Heart left ventricle (tissue), 13 donors: ENCODE results near the gene CTCF.

Experiments
- POLR2A ChIP-seq, 2 donors: fragments of 450-650 bp; IDR thresholded peaks; one replicate each; pipeline ENCODE4 v1.6.1; 2017; ENCODE audit warnings: antibody characterized with exemption in 2 of 2, mild to moderate bottlenecking in 2 of 2, moderate library complexity in 2 of 2
- TF ChIP-seq, protein P1 (sequence below), 12 donors: fragments of 200-600 bp; sonication (generic) in 4 of 12; IDR thresholded peaks; one replicate each; pipeline versions ENCODE4 v1.5.0 to v1.8.0; 2018 to 2022; ENCODE audit warnings: antibody characterized with exemption in 12 of 12, mild to moderate bottlenecking in 5 of 12
- donor health status: ischemic (EF 13 %, LVEDD 7.1; RV severe dilation, severe dysfunction).
- donor health status: DM: no; HTN: yes; CAD: no.
- donor health status: DM: no; HTN: no; CAD: no.
- donor health status: ischemic (EF 25% LVEDD 6.9; RV normal size, moderate dysfunction).
- donor health status: ischemic (EF 25% LVEDD 5.7; RV mildly dilated, moderate dysfunction).
- donor health status: ischemic (EF 35%, LVEDD 5.7; RV mildly dilated, moderate dysfunction).
- donor health status: nonischemic (EF 11% LVEDD 7.7; RV severe dilation, severe dysfunction).
- donor health status: DM: yes; HTN: yes; CAD: no.
- donor health status: PGD.
- donor health status: ischemic (EF 29% LVEDD 5.4; RV normal size, mild dysfunction).
- donor health status: nonischemic (EF 23%, LVEDD 6.1; RV moderate dilation, normal function).

DNA sequence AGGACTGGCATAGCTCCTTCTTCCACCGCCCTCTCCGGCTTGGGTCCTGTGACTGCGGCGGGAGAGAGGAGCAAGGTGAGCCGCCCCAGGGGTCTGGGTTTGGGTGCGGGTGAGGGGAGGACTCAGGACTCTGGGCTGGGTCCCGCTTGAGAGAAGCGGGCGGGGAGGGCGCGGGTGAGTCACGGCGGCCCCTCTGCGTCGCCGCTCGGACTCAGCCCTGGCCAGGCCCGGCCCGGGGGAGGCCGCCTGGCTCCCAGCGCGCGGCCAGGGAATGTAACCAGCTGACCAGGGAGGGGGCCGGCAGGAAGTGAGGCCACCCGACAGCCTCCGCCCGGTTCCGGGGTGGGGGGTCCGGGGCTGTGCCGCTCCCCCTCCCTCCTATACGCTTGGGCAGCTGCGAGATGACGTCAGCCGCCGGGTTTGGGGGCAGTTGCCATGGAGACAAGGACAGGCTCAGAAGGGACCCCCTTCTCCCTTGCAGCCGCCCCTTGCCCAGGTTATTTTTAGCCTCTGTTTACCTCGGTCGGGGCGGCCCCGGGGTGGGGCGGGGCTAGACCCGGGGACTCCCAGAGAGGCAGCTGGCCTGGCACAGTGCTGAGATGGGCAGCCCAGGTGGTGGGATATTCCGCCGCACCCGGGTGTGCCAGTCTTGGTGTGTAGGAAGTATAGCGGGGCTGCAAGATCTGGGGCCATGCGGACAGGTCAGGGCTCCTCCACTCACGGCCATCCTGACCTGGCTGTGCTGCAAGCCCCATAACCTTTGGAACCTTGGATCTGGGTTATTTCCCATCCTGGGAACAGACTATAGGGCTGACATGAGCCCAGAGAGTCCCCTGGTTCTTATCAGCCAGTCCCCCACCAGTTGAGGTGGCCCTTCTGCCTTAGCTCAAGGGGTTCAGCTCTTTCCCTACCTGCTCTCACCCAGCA lies 32.0 kb upstream of the CTCF start:
- TF ChIP-seq, protein P1, sequence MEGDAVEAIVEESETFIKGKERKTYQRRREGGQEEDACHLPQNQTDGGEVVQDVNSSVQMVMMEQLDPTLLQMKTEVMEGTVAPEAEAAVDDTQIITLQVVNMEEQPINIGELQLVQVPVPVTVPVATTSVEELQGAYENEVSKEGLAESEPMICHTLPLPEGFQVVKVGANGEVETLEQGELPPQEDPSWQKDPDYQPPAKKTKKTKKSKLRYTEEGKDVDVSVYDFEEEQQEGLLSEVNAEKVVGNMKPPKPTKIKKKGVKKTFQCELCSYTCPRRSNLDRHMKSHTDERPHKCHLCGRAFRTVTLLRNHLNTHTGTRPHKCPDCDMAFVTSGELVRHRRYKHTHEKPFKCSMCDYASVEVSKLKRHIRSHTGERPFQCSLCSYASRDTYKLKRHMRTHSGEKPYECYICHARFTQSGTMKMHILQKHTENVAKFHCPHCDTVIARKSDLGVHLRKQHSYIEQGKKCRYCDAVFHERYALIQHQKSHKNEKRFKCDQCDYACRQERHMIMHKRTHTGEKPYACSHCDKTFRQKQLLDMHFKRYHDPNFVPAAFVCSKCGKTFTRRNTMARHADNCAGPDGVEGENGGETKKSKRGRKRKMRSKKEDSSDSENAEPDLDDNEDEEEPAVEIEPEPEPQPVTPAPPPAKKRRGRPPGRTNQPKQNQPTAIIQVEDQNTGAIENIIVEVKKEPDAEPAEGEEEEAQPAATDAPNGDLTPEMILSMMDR (IDR thresholded peaks at IDR 0.05): no peak
- TF ChIP-seq POLR2A (IDR thresholded peaks at IDR 0.05): peak; percentile 21 to 88
